ENCODE measurements around the gene RIN3. TPM values are rescaled to one million over a fixed set of nuclear protein-coding genes. Genes with fewer than 3 reads are reported as not detected.

RIN3 gene
- total RNA-seq, 4 donors from 2014 or later: 3.0 to 8.7 (median 7.5) TPM

DNA sequence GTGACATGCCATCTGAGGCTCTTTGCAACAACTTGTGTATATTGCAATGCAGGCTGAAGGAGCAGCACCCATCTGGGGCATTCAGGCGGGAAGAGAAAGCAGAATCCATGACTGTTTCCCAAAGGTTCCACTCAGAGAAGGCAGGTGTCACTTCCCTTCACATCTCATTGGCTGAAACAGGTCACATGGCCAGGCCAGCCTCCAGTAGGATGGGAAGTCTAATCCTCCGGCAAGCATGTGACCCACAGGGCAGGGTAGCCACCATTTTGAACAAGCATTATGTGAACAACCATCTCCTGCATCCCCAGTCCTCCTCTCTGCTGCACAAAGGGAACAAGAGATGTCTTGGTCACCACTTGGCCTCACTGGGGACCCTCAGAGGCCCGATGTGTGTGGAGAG, 70.6 kb downstream of the RIN3 start:
- WGBS, 2 donors: 98% methylated on average over 3 of the region's 3 CpGs
- intact Hi-C loops (cut with DNase I; ENCODE audit: low total_unique reads): no loop called here
- H3K4me3 ChIP-seq (ENCODE audit: low read depth, poor library complexity, severe bottlenecking): no peak overlapping the region
- TF ChIP-seq, protein P1, sequence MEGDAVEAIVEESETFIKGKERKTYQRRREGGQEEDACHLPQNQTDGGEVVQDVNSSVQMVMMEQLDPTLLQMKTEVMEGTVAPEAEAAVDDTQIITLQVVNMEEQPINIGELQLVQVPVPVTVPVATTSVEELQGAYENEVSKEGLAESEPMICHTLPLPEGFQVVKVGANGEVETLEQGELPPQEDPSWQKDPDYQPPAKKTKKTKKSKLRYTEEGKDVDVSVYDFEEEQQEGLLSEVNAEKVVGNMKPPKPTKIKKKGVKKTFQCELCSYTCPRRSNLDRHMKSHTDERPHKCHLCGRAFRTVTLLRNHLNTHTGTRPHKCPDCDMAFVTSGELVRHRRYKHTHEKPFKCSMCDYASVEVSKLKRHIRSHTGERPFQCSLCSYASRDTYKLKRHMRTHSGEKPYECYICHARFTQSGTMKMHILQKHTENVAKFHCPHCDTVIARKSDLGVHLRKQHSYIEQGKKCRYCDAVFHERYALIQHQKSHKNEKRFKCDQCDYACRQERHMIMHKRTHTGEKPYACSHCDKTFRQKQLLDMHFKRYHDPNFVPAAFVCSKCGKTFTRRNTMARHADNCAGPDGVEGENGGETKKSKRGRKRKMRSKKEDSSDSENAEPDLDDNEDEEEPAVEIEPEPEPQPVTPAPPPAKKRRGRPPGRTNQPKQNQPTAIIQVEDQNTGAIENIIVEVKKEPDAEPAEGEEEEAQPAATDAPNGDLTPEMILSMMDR (IDR thresholded peaks at IDR 0.05): no peak
- no peak for TF ChIP-seq POLR2A (IDR thresholded peaks at IDR 0.05)
- no peak for DNase-seq (ENCODE audit: low spot score in 2 of 2)

DNA sequence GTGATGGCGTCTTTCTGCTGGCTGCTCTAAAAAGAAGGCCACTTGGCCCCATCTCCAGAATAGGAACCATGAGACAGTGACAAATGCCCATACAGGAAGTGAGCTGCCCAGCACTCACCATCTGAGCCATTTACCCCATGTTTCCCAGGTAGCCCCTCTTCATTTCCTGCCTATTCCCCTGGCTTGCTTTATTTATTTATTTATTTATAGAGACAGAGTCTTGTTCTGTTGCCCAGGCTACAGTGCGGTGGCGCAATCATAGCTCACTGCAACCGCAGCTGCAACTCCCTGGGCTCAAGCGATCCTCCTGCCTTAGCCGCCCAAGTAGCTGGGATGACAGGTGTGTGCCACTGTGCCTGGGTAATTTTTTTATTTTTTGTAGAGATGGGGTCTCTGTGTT, 71.2 kb downstream of the RIN3 start:
- 87 to 91% methylated on average over 6 of the region's 6 CpGs for WGBS, 2 donors
- H3K4me3 ChIP-seq (ENCODE audit: low read depth, poor library complexity, severe bottlenecking): no peak overlapping the region
- TF ChIP-seq, protein P1 (IDR thresholded peaks at IDR 0.05): no peak
- no peak for TF ChIP-seq POLR2A (IDR thresholded peaks at IDR 0.05)
- intact Hi-C loops (cut with DNase I; ENCODE audit: low total_unique reads): no loop called here
- no peak for DNase-seq (ENCODE audit: low spot score in 2 of 2)

DNA sequence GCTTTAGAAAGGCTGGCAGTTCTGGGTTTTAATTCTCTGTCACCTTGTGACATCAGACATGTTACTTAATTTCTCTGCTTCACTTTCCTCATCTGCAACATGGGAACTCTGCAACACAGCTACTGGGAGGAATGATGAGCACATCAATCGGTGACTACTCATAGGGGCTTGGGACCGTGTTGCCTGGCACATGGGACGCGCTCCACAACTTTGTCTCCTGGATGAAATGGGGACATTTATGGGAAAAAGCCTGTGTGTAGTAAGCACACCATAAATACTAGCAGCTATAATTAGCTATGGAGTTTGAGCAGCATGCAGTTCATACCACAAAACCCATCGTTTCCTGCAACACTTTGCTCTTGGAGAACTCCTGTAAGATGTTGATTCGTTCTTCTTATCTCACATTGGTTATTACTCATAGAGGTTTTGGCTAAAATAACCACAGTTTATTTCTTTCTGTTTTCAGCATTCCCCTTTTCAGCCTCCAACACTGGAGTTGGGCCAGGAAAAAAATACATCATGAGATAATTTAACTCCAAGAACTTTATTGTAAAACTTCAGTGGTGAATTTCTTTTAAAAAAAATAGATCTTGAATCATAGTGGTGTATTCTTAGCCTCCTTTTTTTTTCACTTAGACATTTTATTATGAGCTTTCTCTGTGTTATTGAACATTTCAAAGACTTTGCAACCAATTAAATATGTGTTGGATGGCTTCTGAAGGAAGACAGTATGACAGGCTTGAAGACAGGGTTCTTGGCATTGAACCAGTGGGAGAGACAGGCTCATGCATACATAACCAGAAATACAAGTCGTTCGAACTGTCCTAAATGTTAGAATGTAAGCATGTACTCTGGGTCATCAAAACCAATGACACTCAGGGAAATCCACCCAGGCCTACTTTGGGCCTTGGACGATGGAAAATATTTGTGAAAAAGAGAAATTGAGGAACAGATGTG, 72.7 kb downstream of the RIN3 start:
- intact Hi-C loops (cut with DNase I; ENCODE audit: low total_unique reads): no loop called here
- TF ChIP-seq, protein P1 (IDR thresholded peaks at IDR 0.05): no peak
- no peak for TF ChIP-seq POLR2A (IDR thresholded peaks at IDR 0.05)
- DNase-seq (ENCODE audit: low spot score in 2 of 2): no peak
- H3K4me3 ChIP-seq (ENCODE audit: low read depth, poor library complexity, severe bottlenecking): no peak overlapping the region
- 22 to 27% methylated on average over 9 of the region's 9 CpGs for WGBS, 2 donors

DNA sequence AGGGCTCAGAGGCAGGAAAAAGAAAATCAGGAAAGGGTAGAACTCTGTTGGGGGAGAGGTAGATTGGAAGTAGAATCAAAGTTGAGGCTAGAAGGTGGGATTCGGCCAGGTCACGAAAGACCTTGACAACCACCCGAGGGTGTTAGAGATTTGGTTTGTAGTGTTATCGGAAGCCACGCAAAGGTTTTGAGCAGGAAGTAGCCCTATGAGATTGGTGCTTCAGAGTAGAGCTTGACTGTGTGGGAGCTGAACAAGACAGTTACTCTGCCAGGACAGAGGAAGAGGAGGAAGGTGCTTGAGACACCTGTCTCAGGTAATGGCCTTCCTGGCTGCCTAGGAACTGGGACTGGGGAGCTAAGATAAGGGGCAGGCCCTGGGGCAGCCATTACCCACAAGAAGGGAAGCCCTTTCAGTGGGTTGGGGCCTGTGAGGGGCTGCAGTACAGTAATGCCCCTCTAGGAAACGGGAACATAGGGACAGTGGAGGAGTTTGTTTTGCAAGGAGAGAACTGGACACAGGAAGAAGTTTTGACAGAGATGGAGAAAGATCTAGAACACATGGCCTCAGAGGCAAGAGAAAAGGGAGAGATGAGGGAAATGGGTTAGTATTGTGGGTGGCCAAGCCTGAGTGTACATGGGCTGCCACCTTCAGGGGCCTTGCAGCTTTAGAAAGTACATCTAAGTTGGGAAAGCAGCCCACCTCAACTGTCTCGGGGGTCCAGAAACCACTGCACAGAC, 73.5 kb downstream of the RIN3 start:
- intact Hi-C loops (cut with DNase I; ENCODE audit: low total_unique reads): no loop called here
- no peak for DNase-seq (ENCODE audit: low spot score in 2 of 2)
- no peak overlapping the region for H3K4me3 ChIP-seq (ENCODE audit: low read depth, poor library complexity, severe bottlenecking)
- TF ChIP-seq, protein P1 (IDR thresholded peaks at IDR 0.05): no peak
- TF ChIP-seq POLR2A (IDR thresholded peaks at IDR 0.05): no peak
- WGBS, 2 donors: 84 to 86% methylated on average over 7 of the region's 7 CpGs

DNA sequence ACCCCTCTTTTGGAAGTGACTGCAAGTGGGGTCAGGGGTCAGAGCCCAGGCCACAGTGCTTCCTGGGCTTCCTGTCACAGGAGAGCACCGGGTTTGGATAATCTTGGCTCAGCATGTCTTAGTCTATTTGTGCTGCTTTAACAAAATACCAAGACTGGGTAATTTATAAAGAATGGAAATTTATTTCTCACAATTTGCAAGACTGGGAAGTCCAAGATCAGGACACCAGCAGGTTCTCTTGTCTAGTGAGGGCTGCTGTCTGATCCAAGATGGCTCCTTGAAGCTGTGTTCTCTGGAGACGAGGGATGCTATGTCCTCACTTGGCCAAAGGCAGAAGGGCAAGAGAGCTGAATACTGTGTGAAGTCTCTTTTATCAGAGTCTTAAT, 74.1 kb downstream of the RIN3 start:
- no peak for DNase-seq (ENCODE audit: low spot score in 2 of 2)
- intact Hi-C loops (cut with DNase I; ENCODE audit: low total_unique reads): no loop called here
- WGBS, 2 donors: 80 to 91% methylated on average over 2 of the region's 2 CpGs
- TF ChIP-seq POLR2A (IDR thresholded peaks at IDR 0.05): no peak
- TF ChIP-seq, protein P1 (IDR thresholded peaks at IDR 0.05): no peak
- no peak overlapping the region for H3K4me3 ChIP-seq (ENCODE audit: low read depth, poor library complexity, severe bottlenecking)
